ENCODE results near the gene CLCC1. TPM values are rescaled to one million over a fixed set of nuclear protein-coding genes. Genes with fewer than 3 reads are reported as not detected.
"Not testable (repeated sequence)": the region's sequence is repeated elsewhere in the genome, so short reads cannot be mapped to it uniquely, and the experiment has no call there.

Gene CLCC1, protein sequence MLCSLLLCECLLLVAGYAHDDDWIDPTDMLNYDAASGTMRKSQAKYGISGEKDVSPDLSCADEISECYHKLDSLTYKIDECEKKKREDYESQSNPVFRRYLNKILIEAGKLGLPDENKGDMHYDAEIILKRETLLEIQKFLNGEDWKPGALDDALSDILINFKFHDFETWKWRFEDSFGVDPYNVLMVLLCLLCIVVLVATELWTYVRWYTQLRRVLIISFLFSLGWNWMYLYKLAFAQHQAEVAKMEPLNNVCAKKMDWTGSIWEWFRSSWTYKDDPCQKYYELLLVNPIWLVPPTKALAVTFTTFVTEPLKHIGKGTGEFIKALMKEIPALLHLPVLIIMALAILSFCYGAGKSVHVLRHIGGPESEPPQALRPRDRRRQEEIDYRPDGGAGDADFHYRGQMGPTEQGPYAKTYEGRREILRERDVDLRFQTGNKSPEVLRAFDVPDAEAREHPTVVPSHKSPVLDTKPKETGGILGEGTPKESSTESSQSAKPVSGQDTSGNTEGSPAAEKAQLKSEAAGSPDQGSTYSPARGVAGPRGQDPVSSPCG
- total RNA-seq, result 10 to 100 TPM; 16.4 to 20.1 TPM

DNA sequence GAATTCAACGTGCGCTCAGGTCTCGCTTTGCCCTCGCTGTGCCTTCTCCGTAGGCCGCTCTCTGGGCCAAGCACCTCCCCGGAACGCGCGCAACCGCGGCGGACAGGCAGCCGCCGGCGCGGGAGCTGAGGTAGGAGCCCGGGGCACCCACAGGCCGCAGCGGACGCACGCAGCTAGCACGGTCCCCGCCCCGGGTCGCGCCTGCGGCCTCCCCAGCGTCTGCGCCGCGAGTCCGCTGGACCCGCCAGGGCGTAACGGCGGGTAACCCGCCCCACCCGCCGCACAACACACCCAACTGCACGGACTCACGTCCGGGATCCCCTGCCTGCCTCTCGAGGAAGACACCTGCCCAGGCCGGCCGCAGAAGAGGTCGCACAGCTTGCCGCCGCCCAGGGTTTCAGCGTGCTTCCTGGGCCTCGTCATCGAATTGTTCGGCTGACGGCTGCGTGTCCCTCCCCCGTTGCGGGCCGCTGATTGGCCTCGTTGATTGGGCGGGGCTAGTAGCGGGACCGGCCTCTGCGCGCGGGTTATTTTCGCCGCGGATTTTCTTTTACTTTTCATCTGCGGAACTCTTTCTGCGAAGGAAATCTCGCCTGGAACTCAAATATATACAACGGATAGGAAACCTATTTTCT, at the start of gene CLCC1:
Gene CLCC1, minus strand, starts transcription at position 433 of the 635 bp plus-strand sequence. CDS start 13,047 bp downstream, outside the sequence.
- H3K4me1 Mint-ChIP-seq, result peaks cover 42% of the 10 kb centered on the region
- peaks cover 25% of the 10 kb centered on the region for H3K36me3 Mint-ChIP-seq (ENCODE audit: low read depth)
- CTCF ChIA-PET, result interaction anchor here (0.7 to 1.8 kb wide), 7 partner anchors 86 to 438 kb away, joined by 3 to 5 read pairs (median 3); a partner anchor contains a TSS
- peak within 1 kb of the TSS; percentile 82 for H3K4me3 Mint-ChIP-seq
- peak within 1 kb of the TSS; percentile 93 for H3K27ac Mint-ChIP-seq
- POLR2A ChIA-PET, result interaction anchor here (0.6 to 3.0 kb wide), 20 partner anchors 10 to 463 kb away, joined by 3 to 21 read pairs (median 4); partner anchors contain the start of genes EEIG2, GPSM2, HENMT1 and PRPF38B
- DNase-seq, result peak; percentile 96
- no peaks in the 10 kb centered on the region for H3K9me3 Mint-ChIP-seq
- no peaks in the 10 kb centered on the region for H3K27me3 Mint-ChIP-seq

DNA sequence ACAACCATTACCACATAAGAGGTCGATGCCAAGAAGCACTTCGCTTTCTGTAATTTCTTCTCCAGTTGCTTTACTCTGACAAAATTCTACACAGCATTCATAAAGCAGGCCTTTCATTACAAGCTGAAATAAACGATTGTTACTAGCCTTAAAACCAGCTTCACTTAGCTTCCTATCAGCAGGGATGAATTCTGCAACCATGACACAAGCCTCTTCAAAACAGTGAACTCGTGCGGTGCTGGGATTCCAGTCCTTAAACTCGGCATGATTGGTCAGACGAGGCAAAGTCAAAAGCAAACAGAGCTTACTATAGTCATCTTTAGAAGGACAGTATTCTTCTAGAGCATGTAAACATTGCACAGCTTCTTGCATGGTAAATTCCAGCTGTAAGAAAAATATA, 48.1 kb upstream of the CLCC1 start:
- ChIA-PET POLR2A (no interaction called here), CTCF (interaction anchor here (1.6 kb wide), 1 partner anchor 182 kb away, joined by 3 read pairs; no protein-coding TSS in a partner anchor)

DNA sequence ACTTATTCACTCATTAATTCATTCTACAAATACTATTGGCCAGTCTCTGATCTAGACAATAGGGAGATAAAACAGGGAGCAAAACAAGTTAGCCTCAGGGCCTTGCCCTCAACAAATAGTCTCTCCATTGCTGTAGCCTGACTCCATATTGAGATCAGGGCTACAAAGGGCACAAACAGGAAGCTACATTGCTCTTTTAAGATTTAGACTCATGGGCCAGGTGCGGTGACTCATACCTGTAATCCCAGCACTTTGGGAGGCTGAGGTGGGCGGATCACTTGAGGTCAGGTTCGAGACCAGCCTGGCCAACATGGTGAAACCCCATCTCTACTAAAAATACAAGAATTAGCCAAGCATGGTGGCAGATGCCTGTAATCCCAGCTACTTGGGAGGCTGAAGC, 33.3 kb upstream of the CLCC1 start:
- H3K4me1 Mint-ChIP-seq, H3K27ac Mint-ChIP-seq, H3K27me3 Mint-ChIP-seq, POLR2A ChIA-PET, DNase-seq, H3K9me3 Mint-ChIP-seq, H3K4me3 Mint-ChIP-seq: not testable (repeated sequence)
- CTCF ChIA-PET, result interaction anchor here (0.7 kb wide), 1 partner anchor 1081 kb away, joined by 3 read pairs; no protein-coding TSS in a partner anchor
- H3K36me3 Mint-ChIP-seq (ENCODE audit: low read depth), result peaks cover 48% of the 10 kb centered on the region

More for the DNA sequence above, 48.1 kb upstream of the CLCC1 start:
- Mint-ChIP-seq H3K4me1 (no peaks in the 10 kb centered on the region), H3K9me3 (no peaks in the 10 kb centered on the region), H3K27ac (no peak overlapping the region), H3K4me3 (no peak overlapping the region), H3K27me3 (no peaks in the 10 kb centered on the region), H3K36me3 (ENCODE audit: low read depth) (peaks cover 12% of the 10 kb centered on the region)
- no peak for DNase-seq

DNA sequence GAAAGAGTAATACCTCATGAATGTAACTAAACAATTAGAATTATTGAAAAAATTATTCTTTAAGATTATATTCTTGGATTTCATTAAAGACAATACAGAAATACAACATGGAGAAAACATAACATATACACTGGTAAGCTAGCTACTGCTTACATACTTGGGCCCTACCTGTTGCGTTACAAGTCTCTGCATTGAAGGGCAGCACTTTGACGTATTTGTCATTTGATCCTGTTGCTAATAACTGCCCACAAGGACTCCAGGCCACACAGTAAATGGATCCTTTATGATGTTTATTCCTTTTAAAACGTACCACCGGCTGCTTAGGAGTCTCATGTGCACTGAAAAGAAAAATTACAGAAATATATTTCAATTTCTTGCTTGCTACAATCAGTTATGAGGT, 19.8 kb upstream of the CLCC1 start:
- no peak overlapping the region for H3K27ac Mint-ChIP-seq
- CTCF ChIA-PET, result no interaction called here
- H3K36me3 Mint-ChIP-seq (ENCODE audit: low read depth), result peaks cover 6% of the 10 kb centered on the region
- no peaks in the 10 kb centered on the region for H3K9me3 Mint-ChIP-seq
- no peak overlapping the region for H3K4me3 Mint-ChIP-seq
- no peaks in the 10 kb centered on the region for H3K27me3 Mint-ChIP-seq
- DNase-seq, result no peak
- POLR2A ChIA-PET, result interaction anchor here (0.9 kb wide), 1 partner anchor 11 kb away, joined by 3 read pairs; no protein-coding TSS in a partner anchor
- H3K4me1 Mint-ChIP-seq, result no peaks in the 10 kb centered on the region

DNA sequence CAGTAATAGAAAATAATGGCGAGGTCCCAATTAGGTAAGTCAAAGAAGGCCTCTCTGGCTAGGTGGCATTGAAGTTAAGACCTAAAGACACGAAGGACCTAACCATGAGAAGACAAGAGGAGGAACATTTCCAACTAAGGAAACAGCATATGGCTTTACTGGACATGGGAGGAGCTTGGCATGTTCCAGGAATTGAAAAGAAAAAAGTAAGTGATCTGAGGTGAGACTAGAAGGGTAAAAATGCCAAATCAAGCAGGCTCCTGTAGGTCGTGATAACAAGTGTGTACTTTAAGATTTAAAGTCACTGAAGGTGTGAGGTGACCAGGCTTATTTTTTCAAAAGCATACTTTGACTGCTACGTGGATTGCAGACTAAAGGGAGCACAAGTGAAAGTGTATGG, 13.4 kb upstream of the CLCC1 start:
- no peaks in the 10 kb centered on the region for H3K9me3 Mint-ChIP-seq
- H3K4me1 Mint-ChIP-seq, result peaks cover 6% of the 10 kb centered on the region
- POLR2A ChIA-PET, result no interaction called here
- no peaks in the 10 kb centered on the region for H3K27me3 Mint-ChIP-seq
- H3K4me3 Mint-ChIP-seq, result no peak overlapping the region
- H3K36me3 Mint-ChIP-seq (ENCODE audit: low read depth), result peaks cover 13% of the 10 kb centered on the region
- CTCF ChIA-PET, result interaction anchor here (0.6 kb wide), 1 partner anchor 21 kb away, joined by 4 read pairs; no protein-coding TSS in a partner anchor
- DNase-seq, result no peak
- no peak overlapping the region for H3K27ac Mint-ChIP-seq

DNA sequence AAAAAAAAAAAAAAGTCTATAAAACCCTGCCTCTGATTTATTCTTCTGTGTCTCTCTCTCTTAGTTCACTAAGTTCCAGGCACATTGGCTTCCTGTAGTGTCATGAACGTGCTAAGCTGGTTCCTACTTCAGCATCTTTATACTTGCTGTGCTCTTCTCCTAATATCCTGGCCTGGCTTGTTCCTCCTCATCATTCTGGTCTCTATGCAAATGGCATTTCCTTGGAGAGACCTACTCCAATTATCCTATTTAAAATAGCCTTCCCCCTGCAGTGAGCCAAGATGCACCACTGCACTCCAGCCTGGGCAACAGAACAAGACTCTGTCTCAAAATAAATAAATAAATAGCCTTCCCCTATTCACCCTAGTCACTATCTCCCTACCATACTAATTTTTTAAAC, 9.7 kb upstream of the CLCC1 start:
- no peak overlapping the region for H3K4me3 Mint-ChIP-seq
- no peaks in the 10 kb centered on the region for H3K27me3 Mint-ChIP-seq

DNA sequence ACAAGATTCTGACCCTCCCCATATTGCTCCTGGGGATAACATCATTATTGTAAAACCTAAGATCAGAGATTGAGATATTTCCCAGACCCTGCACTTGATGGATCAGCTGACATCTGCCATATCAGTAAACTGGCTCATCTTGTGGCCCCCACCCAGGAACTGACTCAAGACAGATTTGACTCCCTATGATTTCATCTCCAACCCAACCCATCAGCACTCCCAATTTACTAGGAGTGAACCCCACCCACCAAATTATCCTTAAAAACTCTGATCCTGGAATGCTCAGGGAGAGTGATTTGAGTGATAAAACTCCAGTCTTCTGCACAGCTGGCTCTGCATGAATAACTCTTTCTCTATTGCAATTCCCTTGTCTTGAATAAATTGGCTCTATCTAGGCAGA, 6.1 kb upstream of the CLCC1 start:
- Mint-ChIP-seq H3K9me3 (no peaks in the 10 kb centered on the region), H3K27ac (no peak overlapping the region), H3K4me3 (no peak overlapping the region), H3K4me1 (peaks cover 2% of the 10 kb centered on the region), H3K36me3 (ENCODE audit: low read depth) (peaks cover 26% of the 10 kb centered on the region), H3K27me3 (no peaks in the 10 kb centered on the region)
- POLR2A ChIA-PET, result no interaction called here
- no peak for DNase-seq
- CTCF ChIA-PET, result no interaction called here

More for the DNA sequence above, 9.7 kb upstream of the CLCC1 start:
- no peak for DNase-seq
- CTCF ChIA-PET, result no interaction called here
- peaks cover 6% of the 10 kb centered on the region for H3K4me1 Mint-ChIP-seq
- no peaks in the 10 kb centered on the region for H3K9me3 Mint-ChIP-seq
- no peak overlapping the region for H3K27ac Mint-ChIP-seq
- POLR2A ChIA-PET, result no interaction called here
- H3K36me3 Mint-ChIP-seq (ENCODE audit: low read depth), result peaks cover 24% of the 10 kb centered on the region

DNA sequence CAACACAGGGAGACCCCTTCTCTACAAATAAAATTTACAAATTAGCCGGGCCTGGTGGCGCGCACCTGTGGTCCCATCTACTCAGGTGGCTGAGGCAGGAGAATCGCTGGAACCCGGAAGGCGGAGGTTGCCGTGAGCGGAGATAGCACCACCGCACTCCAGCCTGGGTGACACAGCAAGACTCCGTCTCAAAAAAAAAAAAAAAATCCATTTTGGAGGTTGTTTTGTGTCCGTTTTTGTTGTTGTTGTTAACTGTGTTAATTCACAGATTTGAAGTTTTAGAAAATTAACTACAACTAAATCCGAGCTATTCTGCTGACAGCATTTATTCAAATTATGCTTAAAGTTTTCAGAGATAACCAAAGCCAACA, 618 bp downstream of the CLCC1 start:
- H3K27me3 Mint-ChIP-seq, result peaks cover 2% of the 10 kb centered on the region
- H3K36me3 Mint-ChIP-seq (ENCODE audit: low read depth), result peaks cover 27% of the 10 kb centered on the region
- peaks cover 46% of the 10 kb centered on the region for H3K4me1 Mint-ChIP-seq
- CTCF ChIA-PET, result interaction anchor here (0.7 to 1.8 kb wide), 7 partner anchors 65 to 439 kb away, joined by 3 to 5 read pairs (median 3); a partner anchor contains a TSS
- peak overlapping the region; percentile 82 for H3K4me3 Mint-ChIP-seq
- H3K9me3 Mint-ChIP-seq, result no peaks in the 10 kb centered on the region
- DNase-seq, result peak; percentile 51
- peak overlapping the region; percentile 88 for H3K27ac Mint-ChIP-seq
- POLR2A ChIA-PET, result interaction anchor here (0.6 to 3.0 kb wide), 17 partner anchors 10 to 463 kb away, joined by 3 to 21 read pairs (median 5); partner anchors contain the start of genes EEIG2, GPSM2, HENMT1 and PRPF38B

DNA sequence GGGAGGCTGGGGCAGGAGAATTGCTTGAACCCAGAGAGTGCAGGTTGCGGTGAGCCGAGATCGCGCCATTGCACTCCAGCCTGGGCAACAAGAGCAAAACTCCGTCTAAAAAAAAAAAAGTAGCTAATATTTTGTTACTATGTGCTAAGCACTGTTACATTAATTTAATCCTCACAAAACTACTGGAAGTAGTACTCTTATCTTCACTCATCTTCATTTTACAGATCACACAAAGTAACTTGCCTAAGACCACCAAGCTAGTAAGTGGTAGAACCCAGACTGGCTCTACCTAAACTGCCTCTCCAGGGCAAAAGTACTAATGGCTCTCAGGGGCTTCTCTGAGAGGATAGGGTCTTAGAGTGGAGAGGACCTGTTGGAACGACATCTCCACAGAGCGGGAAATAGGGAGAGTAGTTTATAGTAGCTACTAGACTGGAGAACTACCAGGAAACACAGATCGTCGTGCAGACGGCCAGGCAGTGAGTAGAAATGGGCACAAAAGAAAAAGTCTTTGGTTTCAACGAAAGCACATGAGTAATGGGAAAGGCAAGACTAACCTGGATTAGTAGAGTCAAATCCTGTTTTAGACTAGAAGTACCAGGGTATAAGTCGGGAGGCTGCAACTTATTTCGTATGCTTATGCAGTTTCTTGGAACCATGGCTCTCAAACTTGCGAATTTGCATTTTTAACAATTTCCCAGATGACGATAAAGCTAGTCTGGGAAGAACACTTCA, 1.4 kb downstream of the CLCC1 start:
- peak overlapping the region; percentile 88 for H3K27ac Mint-ChIP-seq
- no peaks in the 10 kb centered on the region for H3K9me3 Mint-ChIP-seq
- peaks cover 53% of the 10 kb centered on the region for H3K4me1 Mint-ChIP-seq
- peak overlapping the region; percentile 82 for H3K4me3 Mint-ChIP-seq
- peaks cover 3% of the 10 kb centered on the region for H3K27me3 Mint-ChIP-seq
- no peak for DNase-seq
- ChIA-PET POLR2A (interaction anchor here (1.0 to 3.0 kb wide), 10 partner anchors 9 to 402 kb away, joined by 4 to 21 read pairs (median 8); partner anchors contain the start of genes EEIG2, HENMT1, PRPF38B and WDR47), CTCF (interaction anchor here (0.7 to 1.8 kb wide), 5 partner anchors 32 to 150 kb away, joined by 3 to 5 read pairs (median 3); no protein-coding TSS in a partner anchor)
- H3K36me3 Mint-ChIP-seq (ENCODE audit: low read depth), result peaks cover 26% of the 10 kb centered on the region

DNA sequence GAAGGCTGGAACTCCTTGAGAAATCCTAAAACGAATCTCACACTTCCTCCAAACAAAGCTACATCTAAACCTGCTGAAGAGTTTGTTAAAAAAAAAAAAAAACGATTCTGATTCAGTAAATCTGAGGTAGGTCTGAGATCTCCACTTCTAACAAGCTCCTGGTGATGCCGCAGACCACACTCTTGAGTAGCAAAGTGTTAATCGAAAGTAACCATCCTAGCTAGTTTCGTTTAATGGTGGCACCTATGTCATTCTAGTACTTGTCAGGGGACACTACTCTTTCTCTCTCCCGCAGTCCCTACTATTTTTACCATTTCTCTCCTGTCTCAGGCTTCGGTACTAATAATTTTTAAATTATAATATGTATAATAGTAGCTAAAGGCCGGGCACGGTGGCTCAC, 2.1 kb downstream of the CLCC1 start:
- Mint-ChIP-seq H3K9me3 (peaks cover under 1% of the 10 kb centered on the region), H3K4me1 (peaks cover 61% of the 10 kb centered on the region), H3K27ac (no peak overlapping the region), H3K4me3 (no peak overlapping the region), H3K36me3 (ENCODE audit: low read depth) (peaks cover 30% of the 10 kb centered on the region), H3K27me3 (peaks cover 3% of the 10 kb centered on the region)
- ChIA-PET CTCF (interaction anchor here (0.7 to 1.1 kb wide), 3 partner anchors 31 to 139 kb away, joined by 3 to 5 read pairs (median 3); no protein-coding TSS in a partner anchor), POLR2A (interaction anchor here (0.8 to 3.0 kb wide), 6 partner anchors 8 to 401 kb away, joined by 3 to 21 read pairs (median 7); partner anchors contain the start of genes EEIG2, HENMT1, PRPF38B and WDR47)
- peak; percentile 49 for DNase-seq

DNA sequence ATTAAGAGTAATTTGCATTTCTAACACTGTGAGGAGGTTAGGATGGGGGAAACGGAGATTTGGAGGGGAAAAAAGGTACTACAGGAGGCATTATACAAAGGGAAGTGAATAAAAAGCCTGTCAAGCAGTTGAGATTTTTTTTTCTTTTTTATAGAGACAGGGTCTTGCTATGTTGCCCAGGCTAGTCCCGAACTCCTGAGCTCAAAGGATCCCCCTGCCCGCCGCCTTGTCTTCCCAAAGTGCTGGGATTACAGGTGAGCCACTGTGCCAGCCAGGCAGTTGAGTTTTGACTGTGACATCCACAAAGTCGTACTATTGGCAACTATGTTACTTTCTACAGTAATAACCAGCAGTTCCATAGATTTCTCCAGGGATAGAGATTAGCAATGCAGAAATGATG, 2.6 kb downstream of the CLCC1 start:
- Mint-ChIP-seq H3K36me3 (ENCODE audit: low read depth) (peaks cover 34% of the 10 kb centered on the region), H3K27me3 (peaks cover 3% of the 10 kb centered on the region), H3K4me3 (no peak overlapping the region), H3K9me3 (peaks cover 5% of the 10 kb centered on the region), H3K27ac (no peak overlapping the region), H3K4me1 (peaks cover 65% of the 10 kb centered on the region)
- ChIA-PET POLR2A (interaction anchor here (0.8 to 3.0 kb wide), 6 partner anchors 8 to 400 kb away, joined by 3 to 21 read pairs (median 7); partner anchors contain the start of genes EEIG2, HENMT1, PRPF38B and WDR47), CTCF (interaction anchor here (0.7 to 1.1 kb wide), 2 partner anchors 131 to 140 kb away, joined by 3 to 5 read pairs; no protein-coding TSS in a partner anchor)
- no peak for DNase-seq

DNA sequence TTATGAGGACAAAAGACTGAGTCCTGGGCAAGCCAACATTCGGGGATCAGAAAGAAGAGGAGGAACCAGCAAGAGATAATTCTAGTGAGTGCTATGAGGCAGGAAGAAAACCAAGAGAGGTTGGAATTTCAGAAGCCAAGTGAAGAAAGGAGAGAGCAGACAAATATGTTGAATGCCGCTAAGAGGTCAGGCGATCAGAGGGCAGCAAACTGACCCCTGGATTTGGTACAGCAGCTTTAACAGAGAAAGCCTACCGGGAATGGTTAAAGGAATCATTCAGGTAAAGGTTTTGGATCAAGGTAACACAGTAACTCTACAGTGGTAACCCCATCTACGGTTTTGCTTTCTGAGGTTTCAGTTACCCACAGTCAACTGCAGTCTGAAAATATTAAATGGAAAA, 5.4 kb downstream of the CLCC1 start:
- POLR2A ChIA-PET, result interaction anchor here (0.7 to 1.4 kb wide), 2 partner anchors 10 to 27 kb away, joined by 3 read pairs; no protein-coding TSS in a partner anchor
- Mint-ChIP-seq H3K4me3 (no peak overlapping the region), H3K36me3 (ENCODE audit: low read depth) (peaks cover 62% of the 10 kb centered on the region), H3K27me3 (peaks cover 3% of the 10 kb centered on the region), H3K9me3 (peaks cover 12% of the 10 kb centered on the region), H3K27ac (no peak overlapping the region), H3K4me1 (peaks cover 66% of the 10 kb centered on the region)
- CTCF ChIA-PET, result interaction anchor here (0.6 to 1.6 kb wide), 2 partner anchors 142 to 246 kb away, joined by 6 read pairs; no protein-coding TSS in a partner anchor
- DNase-seq, result no peak

Data from activated CD4-positive, alpha-beta memory T cell treated with anti-CD3 and anti-CD28 coated beads, Interleukin-2, amount 10 ng/mL, durations not matched to agents 7 days and 5 days (primary cell).